ENCODE results near the gene TEX29.

Gene TEX29

GRCh38 chr13:111319998-111320911 lies at the start of gene TEX29:
TEX29 (plus strand) TSS chr13:111320642; CDS start chr13:111320891, 249 bp downstream.
- DNase-seq, result no peak

DNA sequence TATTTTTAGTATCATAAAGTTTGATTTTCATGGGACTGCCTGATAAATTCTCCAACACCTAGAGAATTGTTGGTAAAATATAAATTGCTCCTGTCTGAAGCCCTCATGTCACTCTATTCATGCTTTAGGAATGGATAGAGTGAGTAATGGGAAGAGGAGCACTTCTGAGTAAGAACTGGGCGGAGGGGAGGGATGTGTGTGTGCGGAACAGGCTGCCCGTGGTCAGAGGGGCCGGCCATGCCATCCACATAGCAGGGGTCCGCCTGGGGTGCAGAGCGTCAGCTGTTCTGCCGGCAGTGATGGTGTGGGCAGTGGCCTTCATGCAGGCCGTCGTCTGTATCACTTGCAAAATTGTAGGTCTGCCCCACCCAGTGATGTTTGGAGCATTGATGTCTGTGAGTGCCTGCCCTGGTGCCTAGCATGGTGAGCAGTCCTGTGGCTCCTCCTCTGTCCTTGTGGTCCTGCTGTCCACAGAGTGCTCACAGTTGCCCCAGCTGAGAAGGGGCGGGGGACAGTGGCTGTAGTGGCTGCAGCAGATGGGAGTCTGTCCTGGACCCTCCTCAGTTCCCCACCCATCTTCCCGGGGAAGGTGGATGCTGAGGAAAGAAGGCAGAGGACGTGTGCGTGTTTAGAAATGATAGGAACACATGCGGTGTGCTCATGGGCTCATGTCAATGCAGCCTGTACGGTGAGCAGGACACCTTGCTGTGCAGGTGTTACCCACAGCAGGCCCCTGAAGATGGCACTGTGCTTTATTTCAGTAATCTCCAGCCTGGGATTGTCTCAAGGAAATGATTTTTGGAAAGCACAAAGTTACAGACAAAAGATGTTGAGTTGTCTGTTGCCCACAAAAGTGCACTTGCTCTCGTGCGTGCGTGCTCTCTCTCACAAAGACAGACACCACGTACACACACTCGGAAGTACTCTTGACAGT lies 49.4 kb upstream of the TEX29 start:
- DNase-seq, result no peak

DNA sequence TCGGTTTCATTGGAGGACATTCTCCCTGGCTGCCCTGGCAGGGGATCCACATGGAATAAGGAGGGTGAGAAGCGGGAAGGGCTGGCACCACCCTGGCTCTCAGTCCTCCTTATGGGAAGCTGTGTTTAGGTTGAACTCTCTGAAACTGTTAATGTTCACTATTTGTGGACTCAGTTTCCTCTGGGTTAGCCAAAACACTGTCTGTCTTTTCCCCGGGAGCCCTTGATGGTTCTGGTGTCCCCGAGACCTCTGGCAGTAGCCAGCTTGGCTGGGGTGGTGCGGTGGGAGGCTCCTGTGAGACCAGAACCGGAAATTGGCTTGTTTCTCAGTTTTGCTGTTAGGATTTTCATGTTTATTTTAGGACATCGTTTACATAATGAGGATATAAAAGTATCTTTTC lies 48.3 kb upstream of the TEX29 start:
- no peak for DNase-seq

- DNase-seq, result no peak
Observed at GRCh38 chr13:111275382-111275781, 45.1 kb upstream of the TEX29 start.

GRCh38 chr13:111275995-111276618 lies 44.3 kb upstream of the TEX29 start:
- no peak for DNase-seq

- no peak for DNase-seq
Observed at GRCh38 chr13:111278258-111278657, 42.2 kb upstream of the TEX29 start.

- no peak for DNase-seq
Observed at GRCh38 chr13:111278743-111279652, 41.4 kb upstream of the TEX29 start.

GRCh38 chr13:111280226-111280625 lies 40.2 kb upstream of the TEX29 start:
- DNase-seq, result no peak

DNA sequence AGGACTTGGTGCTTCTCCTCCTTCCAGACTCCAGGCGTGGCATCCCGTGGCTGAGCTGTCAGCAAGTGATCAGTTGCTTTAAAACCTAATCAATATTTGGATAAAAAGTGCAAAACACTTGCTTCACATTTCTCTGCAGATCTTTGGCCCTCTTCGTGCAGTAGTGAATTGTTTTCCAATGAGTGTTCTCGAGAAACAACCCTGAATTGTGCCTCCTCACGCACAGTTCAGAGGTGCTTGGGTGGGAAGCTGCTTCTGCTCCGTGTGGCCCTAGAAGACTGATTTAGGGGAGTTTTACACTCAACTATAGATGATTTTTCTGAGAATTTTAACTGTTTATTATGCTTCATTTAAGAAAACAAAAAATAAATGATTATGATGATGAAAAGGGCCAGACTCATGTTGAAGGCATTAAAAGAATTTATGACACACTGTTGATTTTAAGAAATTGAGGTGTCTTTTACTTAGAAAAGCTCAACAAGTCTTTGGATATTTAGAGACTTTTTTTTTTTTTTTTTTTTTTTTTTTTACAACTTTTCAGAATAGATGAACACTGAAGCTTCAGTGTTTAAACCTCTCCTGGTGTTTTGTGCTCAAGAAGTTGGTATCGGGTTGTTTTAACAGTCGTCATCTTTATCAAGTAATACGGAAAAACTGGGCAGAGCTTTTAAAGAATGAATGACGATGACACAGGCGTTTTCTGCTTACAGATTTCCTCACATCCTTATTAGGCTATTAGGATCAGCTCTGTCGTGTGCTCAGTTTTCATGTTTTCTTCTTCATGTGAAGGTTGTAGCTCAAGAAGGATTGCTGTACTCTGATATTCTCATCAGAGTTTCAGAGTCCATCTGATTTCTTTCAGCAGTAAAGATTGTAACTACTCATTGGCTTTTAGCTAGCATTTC lies 39.5 kb upstream of the TEX29 start:
- no peak for DNase-seq

DNA sequence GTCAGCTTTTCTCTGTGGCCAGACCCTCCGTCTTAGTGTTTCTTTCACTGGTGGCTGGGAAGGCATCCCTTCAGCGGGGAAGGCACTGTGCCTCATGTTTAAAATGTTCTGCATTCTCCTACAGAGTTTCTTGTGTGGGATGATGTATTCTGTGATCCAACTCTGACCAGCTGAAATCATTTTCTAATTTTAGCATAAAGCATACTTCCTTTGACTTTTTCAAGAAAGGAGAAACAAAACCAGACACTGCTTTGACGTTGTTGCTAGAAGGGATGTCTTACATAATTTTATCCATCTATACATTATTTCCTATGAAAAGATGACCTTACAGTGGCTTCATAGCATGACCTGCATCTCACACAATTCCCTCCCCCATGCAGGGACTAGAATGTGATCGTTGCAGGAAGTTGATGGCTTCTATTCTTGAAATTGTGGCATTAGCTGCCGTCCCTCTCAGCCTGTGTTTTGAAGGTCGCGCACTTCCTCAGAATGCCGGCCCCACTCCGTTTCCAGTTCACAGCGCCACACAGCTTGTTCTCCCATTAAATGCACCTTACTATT lies 38.6 kb upstream of the TEX29 start:
- no peak for DNase-seq

DNA sequence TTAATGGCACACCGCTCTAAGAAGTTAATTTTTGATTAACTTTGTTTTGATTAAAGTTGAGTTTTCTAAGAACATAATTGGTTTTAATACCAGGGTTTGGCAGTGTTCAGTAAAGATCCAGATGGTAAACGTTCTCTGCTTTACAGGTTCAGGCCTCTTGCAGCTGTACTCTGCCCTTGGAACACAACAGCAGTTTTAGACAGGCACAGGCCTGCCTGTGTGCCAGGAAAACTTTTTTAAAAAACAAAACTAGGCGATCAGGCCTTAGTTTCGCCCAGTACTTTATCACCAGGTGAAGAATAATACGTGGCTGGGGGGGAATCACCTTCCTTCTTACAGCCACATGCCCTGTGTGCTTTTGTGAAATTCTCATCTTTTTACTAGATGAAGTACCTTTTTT lies 38.0 kb upstream of the TEX29 start:
- DNase-seq, result no peak

- DNase-seq, result no peak
Observed at GRCh38 chr13:111282997-111283396, 37.4 kb upstream of the TEX29 start.

GRCh38 chr13:111283457-111283856 lies 37.0 kb upstream of the TEX29 start:
- no peak for DNase-seq

GRCh38 chr13:111283991-111284390 lies 36.5 kb upstream of the TEX29 start:
- DNase-seq, result no peak

DNA sequence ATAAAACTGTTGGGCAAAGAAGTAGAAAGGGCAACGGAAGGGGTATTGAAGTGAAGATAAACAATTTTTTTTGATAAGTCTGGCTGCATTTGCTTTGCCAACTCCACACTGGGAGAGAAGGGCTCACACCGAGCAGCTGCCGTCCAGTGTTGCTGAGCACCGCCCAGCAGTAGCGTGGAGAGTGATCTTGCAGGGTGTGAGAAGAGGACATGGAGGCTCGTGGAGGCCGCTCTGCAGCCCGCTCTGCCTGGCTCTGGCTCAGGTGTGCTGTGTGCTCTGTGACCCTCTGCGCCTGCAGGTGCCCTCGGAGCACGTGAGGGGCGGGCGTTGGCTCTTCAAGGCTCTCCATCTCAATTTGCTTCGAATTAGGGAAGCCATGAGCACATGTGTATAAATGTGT lies 35.9 kb upstream of the TEX29 start:
- no peak for DNase-seq

DNA sequence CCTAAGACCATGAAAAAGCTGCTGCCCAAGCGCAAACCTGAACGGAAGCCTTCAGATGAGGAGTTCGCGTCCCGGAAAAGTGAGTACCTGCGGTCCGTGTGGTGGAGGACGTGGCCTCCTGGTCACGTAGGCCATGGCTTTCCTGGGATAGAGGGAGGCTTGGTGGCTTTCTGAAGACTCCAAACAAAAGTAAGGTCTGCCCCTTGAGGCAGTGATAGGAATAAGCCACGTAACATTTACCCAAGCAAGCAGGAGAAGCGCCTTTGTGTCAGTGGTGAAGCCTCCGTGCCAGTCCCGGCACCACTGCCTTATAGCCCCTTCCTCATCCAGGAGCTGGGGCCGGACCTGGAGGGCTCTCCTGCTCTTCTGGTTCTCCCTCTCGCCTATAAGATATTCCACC lies 34.3 kb upstream of the TEX29 start:
- DNase-seq, result no peak

GRCh38 chr13:111286749-111287148 lies 33.7 kb upstream of the TEX29 start:
- no peak for DNase-seq

DNA sequence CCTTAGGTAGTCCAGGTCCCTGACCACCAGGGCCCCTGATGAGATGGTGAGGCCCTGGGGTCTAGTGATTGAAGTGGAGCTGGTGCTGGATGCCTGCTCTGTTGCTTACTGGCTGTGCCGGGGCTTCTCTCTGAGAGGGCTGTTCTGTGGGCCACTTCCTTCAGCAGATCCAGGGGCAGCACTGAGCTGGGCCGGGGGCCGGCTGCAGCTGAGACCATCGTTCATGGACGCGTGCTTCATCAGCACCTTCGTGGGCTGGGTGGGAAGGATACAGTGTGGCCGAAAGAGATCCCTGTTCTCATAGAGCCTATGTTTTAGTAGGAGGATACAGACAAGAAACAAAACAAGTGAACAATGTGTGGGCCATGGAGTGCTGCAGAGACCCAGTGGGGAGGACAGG lies 33.2 kb upstream of the TEX29 start:
- no peak for DNase-seq

GRCh38 chr13:111288276-111288675 lies 32.2 kb upstream of the TEX29 start:
- no peak for DNase-seq

DNA sequence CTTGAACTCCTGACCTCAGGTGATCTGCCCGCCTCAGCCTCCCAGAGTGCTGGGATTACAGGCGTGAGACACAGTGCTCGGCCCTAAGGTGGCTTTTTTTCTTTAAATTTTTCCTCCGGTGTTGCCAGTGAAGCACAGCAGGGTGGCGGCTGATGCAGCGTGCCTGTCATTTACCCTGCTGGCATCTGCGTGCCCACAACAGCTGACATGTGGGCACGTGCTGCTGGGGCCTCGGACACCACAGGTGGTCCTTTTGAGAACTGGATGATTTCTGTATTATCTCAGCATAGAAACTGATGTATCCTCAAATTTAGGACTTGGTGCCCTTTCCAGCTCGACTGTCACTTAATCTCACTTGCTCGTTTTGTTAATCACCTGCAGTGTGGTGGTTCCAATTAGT lies 31.2 kb upstream of the TEX29 start:
- no peak for DNase-seq

DNA sequence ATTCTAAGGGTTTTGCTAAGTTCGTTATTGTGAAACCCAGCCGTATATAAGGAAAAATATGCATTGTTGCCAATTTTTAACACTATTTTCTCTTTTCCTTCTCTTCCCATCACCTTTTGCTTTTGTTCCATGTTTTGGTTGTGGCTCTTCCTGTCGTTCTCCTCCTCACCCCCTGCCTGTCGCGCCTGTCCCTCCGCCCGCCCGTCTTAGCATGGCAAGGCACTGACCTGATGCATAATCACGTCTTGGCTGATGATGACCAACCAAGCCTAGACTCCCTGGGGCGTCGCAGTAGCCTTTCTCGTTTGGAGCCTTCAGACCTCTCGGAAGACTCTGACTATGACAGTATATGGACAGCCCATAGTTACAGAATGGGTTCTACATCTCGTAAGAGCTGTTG lies 28.5 kb upstream of the TEX29 start:
- DNase-seq, result no peak

All from CD4-positive, alpha-beta T cell treated with Interleukin-4 for 1 hour (primary cell).